Mesenchymal stem cell (in vitro differentiated cells and primary cell): ENCODE results near the gene DEPDC4.

Source experiments
- DNase-seq: peaks from one replicate; pipeline ENCODE4 v3.0.0-alpha.2; 2013
- H2AFZ ChIP-seq: one replicate; pipeline ENCODE4 v1.6.1; 2013; ENCODE audit warnings: low read depth, mild to moderate bottlenecking, control low read depth, inconsistent platforms, low read length, moderate library complexity
- H2AK5ac ChIP-seq: 2 replicates; pipeline ENCODE4 v1.6.1; 2013; ENCODE audit warnings: low read length, moderate library complexity, mild to moderate bottlenecking, inconsistent platforms; ENCODE audit not compliant: severe bottlenecking
- H2BK120ac ChIP-seq: one replicate; pipeline ENCODE4 v1.6.1; 2013; ENCODE audit warnings: low read depth, mild to moderate bottlenecking, inconsistent platforms, low read length, moderate library complexity
- H2BK12ac ChIP-seq, 2 experiments: one replicate each; pipeline ENCODE4 v1.6.1; 2013; ENCODE audit warnings: inconsistent platforms in 2 of 2, low read length in 2 of 2, mild to moderate bottlenecking in 2 of 2, moderate library complexity in 2 of 2, control low read depth in 1 of 2
- H2BK15ac ChIP-seq: one replicate; pipeline ENCODE4 v1.6.1; 2013; ENCODE audit warnings: mild to moderate bottlenecking, low read depth, inconsistent platforms; ENCODE audit not compliant: poor library complexity, severe bottlenecking
- H2BK5ac ChIP-seq: 2 replicates; pipeline ENCODE4 v1.6.1; 2013; ENCODE audit warnings: low read depth, mild to moderate bottlenecking, low read length, control low read depth, inconsistent platforms; ENCODE audit not compliant: poor library complexity, severe bottlenecking
- H3K14ac ChIP-seq, 2 experiments: one replicate each; pipeline ENCODE4 v1.6.1; 2013; ENCODE audit warnings: inconsistent platforms in 2 of 2, low read length in 2 of 2, control low read depth in 1 of 2, mild to moderate bottlenecking in 1 of 2, moderate library complexity in 1 of 2
- H3K18ac ChIP-seq, 2 experiments: one replicate each; pipeline ENCODE4 v1.6.1; 2013; ENCODE audit warnings: inconsistent platforms in 2 of 2, low read length in 2 of 2, control low read depth in 1 of 2, low read depth in 1 of 2, mild to moderate bottlenecking in 1 of 2
- H3K23ac ChIP-seq, 2 experiments: one replicate each; pipeline ENCODE4 v1.6.1; 2013; ENCODE audit warnings: inconsistent platforms in 2 of 2, low read length in 2 of 2, mild to moderate bottlenecking in 2 of 2, moderate library complexity in 2 of 2, control low read depth in 1 of 2
- H3K27ac ChIP-seq: 2 replicates; pipeline ENCODE4 v1.5.1; 2013; ENCODE audit warnings: mild to moderate bottlenecking, moderate library complexity, low read length, control low read depth, inconsistent platforms; ENCODE audit not compliant: poor library complexity, severe bottlenecking
- H3K27me3 ChIP-seq, 2 experiments: 2 replicates each; pipeline versions ENCODE4 v1.6.1 to v1.7.0; 2013; ENCODE audit warnings: low read length in 2 of 2, mild to moderate bottlenecking in 2 of 2, moderate library complexity in 2 of 2, control low read depth in 1 of 2, inconsistent platforms in 1 of 2; ENCODE audit not compliant: control insufficient read depth in 1 of 2, insufficient read depth in 1 of 2
- H3K36me3 ChIP-seq, 2 experiments: 2 replicates each; pipeline versions ENCODE4 v1.6.1 to v1.7.0; 2013; ENCODE audit warnings: low read length in 2 of 2, control low read depth in 1 of 2, inconsistent platforms in 1 of 2, low read depth in 1 of 2, mild to moderate bottlenecking in 1 of 2; ENCODE audit not compliant: insufficient read depth in 2 of 2, control insufficient read depth in 1 of 2
- H3K4ac ChIP-seq, 2 experiments: one replicate each; pipeline ENCODE4 v1.6.1; 2013; ENCODE audit warnings: inconsistent platforms in 2 of 2, low read length in 2 of 2, mild to moderate bottlenecking in 2 of 2, moderate library complexity in 2 of 2, control low read depth in 1 of 2, low read depth in 1 of 2
- H3K4me1 ChIP-seq: 2 replicates; pipeline ENCODE4 v1.6.1; 2013; ENCODE audit warnings: low read depth, low read length, control low read depth; ENCODE audit not compliant: control insufficient read depth, insufficient read depth
- H3K4me2 ChIP-seq: 2 replicates; pipeline ENCODE4 v1.6.1; 2013; ENCODE audit warnings: low read length, mild to moderate bottlenecking, inconsistent platforms; ENCODE audit not compliant: poor library complexity, severe bottlenecking
- H3K4me3 ChIP-seq, 2 experiments: 2 replicates each; pipeline versions ENCODE4 v1.5.1 to v1.7.0; 2013; ENCODE audit warnings: low read length in 2 of 2, mild to moderate bottlenecking in 2 of 2, control low read depth in 1 of 2, low read depth in 1 of 2; ENCODE audit not compliant: insufficient read depth in 1 of 2
- H3K79me1 ChIP-seq: replicated peaks from 2 replicates; pipeline ENCODE4 v1.6.1; 2013; ENCODE audit warnings: mild to moderate bottlenecking, control low read depth, low read length, inconsistent platforms; ENCODE audit not compliant: poor library complexity, severe bottlenecking
- H3K9ac ChIP-seq: 2 replicates; pipeline ENCODE4 v1.7.0; 2013; ENCODE audit warnings: mild to moderate bottlenecking, low read length, moderate library complexity
- H3K9me3 ChIP-seq: 2 replicates; pipeline ENCODE4 v1.7.0; 2013; ENCODE audit warnings: mild to moderate bottlenecking, low read length; ENCODE audit not compliant: control insufficient read depth
- H4K8ac ChIP-seq: one replicate; pipeline ENCODE4 v1.6.1; 2013; ENCODE audit warnings: inconsistent platforms, mild to moderate bottlenecking, low read length, moderate library complexity
- H4K91ac ChIP-seq: one replicate; pipeline ENCODE4 v1.6.1; 2013; ENCODE audit warnings: mild to moderate bottlenecking, low read length, inconsistent platforms
- WGBS: methylation state at CpG from one replicate; pipeline ENCODE4 v1.1.7; 2013; ENCODE audit warnings: mixed read lengths; 5-methylcytosine and 5-hydroxymethylcytosine counted together

The DEPDC4 gene

DNA sequence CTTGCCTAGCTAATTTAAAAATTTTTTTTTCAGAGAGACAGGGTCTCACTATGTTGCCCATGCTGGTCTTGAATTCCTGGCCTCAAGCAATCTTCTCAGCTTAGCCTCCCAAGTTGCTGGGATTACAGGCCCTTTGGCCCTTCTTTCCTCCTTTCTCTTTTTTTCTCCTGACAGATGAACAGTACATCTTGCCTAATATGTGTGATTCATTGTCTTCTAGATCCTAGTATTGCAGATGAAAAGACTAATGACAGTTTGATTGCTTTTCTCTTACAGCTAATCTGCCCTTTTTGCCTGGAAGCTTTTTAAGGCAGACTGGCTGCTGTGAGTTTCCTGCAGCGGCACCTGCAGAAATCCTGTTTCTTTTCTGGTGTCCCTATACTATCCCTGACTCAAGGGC, 12.0 kb downstream of the DEPDC4 start:
- Histone ChIP-seq H3K27ac (no peak overlapping the region), H3K18ac (no peak overlapping the region), H3K14ac (no peak overlapping the region), H4K91ac (no peak overlapping the region), H3K79me1 (no peaks in the 10 kb centered on the region), H2AFZ (no peak overlapping the region), H2BK120ac (no peak overlapping the region), H2BK5ac (no peak overlapping the region), H3K9me3 (no peaks in the 10 kb centered on the region), H2BK15ac (no peak overlapping the region), H3K4ac (no peak overlapping the region), H2AK5ac (no peak overlapping the region), H3K4me1 (peaks cover 6% of the 10 kb centered on the region), H3K4me2 (no peak overlapping the region), H3K27me3 (no peaks in the 10 kb centered on the region), H4K8ac (no peak overlapping the region), H3K36me3 (no peaks in the 10 kb centered on the region), H3K4me3 (no peak overlapping the region), H3K9ac (no peak overlapping the region), H2BK12ac (no peak overlapping the region), H3K23ac (no peak overlapping the region)
- peak; percentile 5 for DNase-seq
- whole genome bisulfite sequencing: 88% methylated on average over 1 of the region's 1 CpG

DNA sequence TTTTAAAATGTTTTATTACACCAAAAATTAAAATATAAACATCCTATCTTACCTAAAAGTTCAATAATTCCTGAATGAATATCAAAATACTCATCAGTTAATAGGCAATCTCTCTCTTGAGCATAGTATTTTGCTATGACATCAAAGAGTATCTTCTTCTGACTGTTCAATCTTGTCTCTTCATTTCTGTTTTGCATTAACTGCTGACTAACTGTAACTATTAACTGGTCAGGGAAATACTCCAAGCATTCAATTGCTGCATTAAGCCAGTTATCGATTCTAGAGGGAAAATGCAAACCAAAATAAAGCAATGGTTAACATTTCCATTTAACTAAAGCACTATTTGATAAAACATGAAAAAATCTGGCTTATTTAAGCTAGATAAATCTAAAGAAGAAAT, 13.4 kb downstream of the DEPDC4 start:
- H3K4me2 ChIP-seq: no peak overlapping the region
- H2AFZ ChIP-seq: no peak overlapping the region
- H3K14ac ChIP-seq: no peak overlapping the region
- no peak overlapping the region for H2AK5ac ChIP-seq
- H3K23ac ChIP-seq: no peak overlapping the region
- no peak overlapping the region for H3K4me3 ChIP-seq
- H3K36me3 ChIP-seq: no peaks in the 10 kb centered on the region
- H4K91ac ChIP-seq: no peak overlapping the region
- no peak overlapping the region for H3K4ac ChIP-seq
- no peak overlapping the region for H2BK15ac ChIP-seq
- no peak overlapping the region for H3K9ac ChIP-seq
- H3K27ac ChIP-seq: no peak overlapping the region
- H3K4me1 ChIP-seq: peaks cover 6% of the 10 kb centered on the region
- no peak overlapping the region for H2BK12ac ChIP-seq
- H2BK5ac ChIP-seq: no peak overlapping the region
- no peak for DNase-seq
- no CpG with 5 or more reads among the region's 1 CpG for WGBS
- no peak overlapping the region for H3K18ac ChIP-seq
- no peak overlapping the region for H2BK120ac ChIP-seq
- no peaks in the 10 kb centered on the region for H3K9me3 ChIP-seq
- no peaks in the 10 kb centered on the region for H3K79me1 ChIP-seq
- H4K8ac ChIP-seq: no peak overlapping the region
- no peaks in the 10 kb centered on the region for H3K27me3 ChIP-seq

DNA sequence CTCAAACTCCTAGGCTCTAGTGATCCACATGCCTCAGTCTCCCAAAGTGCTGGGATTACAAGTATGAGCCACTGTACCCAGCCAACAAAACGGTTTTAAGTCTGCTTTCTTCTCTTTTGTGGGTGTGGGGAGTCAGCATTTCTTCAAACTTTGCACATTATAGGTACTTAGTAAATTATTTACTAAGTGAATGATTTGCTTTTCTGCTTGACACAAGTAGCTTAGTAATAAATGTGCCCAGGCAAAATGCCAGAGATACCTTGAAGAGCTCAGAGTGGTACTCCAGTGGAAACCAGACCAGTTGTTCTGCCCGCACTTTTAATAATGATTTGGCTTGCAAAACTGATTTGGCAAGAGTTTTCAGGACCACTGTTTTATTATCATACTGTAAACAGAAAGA, 15.0 kb downstream of the DEPDC4 start:
- Histone ChIP-seq H3K4me3 (no peak overlapping the region), H3K4me2 (no peak overlapping the region), H3K14ac (no peak overlapping the region), H2BK15ac (no peak overlapping the region), H3K4me1 (peaks cover 6% of the 10 kb centered on the region), H3K79me1 (no peaks in the 10 kb centered on the region), H2BK120ac (no peak overlapping the region), H2AFZ (no peak overlapping the region), H3K9ac (no peak overlapping the region), H4K91ac (no peak overlapping the region), H3K27ac (peak overlapping the region; percentile 5), H2BK5ac (no peak overlapping the region), H4K8ac (no peak overlapping the region), H3K4ac (no peak overlapping the region), H2BK12ac (no peak overlapping the region), H3K23ac (no peak overlapping the region), H3K9me3 (no peaks in the 10 kb centered on the region), H3K36me3 (no peaks in the 10 kb centered on the region), H2AK5ac (no peak overlapping the region), H3K27me3 (no peaks in the 10 kb centered on the region), H3K18ac (no peak overlapping the region)
- WGBS: no CpG with 5 or more reads among the region's 2 CpGs
- DNase-seq: no peak

DNA sequence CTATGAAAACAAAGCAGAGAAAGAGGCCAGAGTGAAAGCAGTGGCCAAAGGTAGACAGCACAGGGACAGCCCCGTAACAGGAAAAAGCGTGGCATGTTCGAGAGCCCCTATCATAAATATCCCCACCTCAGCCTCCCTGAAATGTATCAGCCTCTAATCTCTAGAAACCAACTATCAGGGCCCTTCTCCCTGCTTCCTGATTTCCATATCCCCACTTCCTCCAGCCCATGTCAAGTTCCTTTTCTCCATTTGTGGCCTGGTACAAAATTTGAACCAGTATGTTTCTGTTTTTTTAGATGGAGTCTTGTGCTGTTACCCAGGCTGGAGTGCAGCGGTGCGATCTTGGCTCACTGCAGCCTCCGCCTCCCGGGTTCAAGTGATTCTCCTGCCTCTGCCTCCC, 16.9 kb downstream of the DEPDC4 start:
- H3K9me3 ChIP-seq: no peaks in the 10 kb centered on the region
- H2BK12ac ChIP-seq: no peak overlapping the region
- no peak overlapping the region for H4K91ac ChIP-seq
- no peaks in the 10 kb centered on the region for H3K36me3 ChIP-seq
- H3K4me3 ChIP-seq: no peak overlapping the region
- H2AFZ ChIP-seq: no peak overlapping the region
- peaks cover 6% of the 10 kb centered on the region for H3K4me1 ChIP-seq
- DNase-seq: no peak
- H4K8ac ChIP-seq: no peak overlapping the region
- no peak overlapping the region for H3K14ac ChIP-seq
- WGBS: 97% methylated on average over 7 of the region's 7 CpGs
- H3K4me2 ChIP-seq: no peak overlapping the region
- no peak overlapping the region for H2BK120ac ChIP-seq
- no peaks in the 10 kb centered on the region for H3K27me3 ChIP-seq
- no peaks in the 10 kb centered on the region for H3K79me1 ChIP-seq
- no peak overlapping the region for H3K23ac ChIP-seq
- H2BK15ac ChIP-seq: no peak overlapping the region
- no peak overlapping the region for H2BK5ac ChIP-seq
- no peak overlapping the region for H3K4ac ChIP-seq
- H3K27ac ChIP-seq: no peak overlapping the region
- H3K9ac ChIP-seq: no peak overlapping the region
- no peak overlapping the region for H3K18ac ChIP-seq
- H2AK5ac ChIP-seq: no peak overlapping the region
